SK-N-SH (cell line): ENCODE data around the gene LENG1. TPM values are rescaled to one million over a fixed set of nuclear protein-coding genes. Genes with fewer than 3 reads are reported as not detected.

Experiments
- CTCF ChIA-PET: fragments of 300-600, 350-600 bp; formaldehyde crosslinking; extraction: SDS; loops from one replicate; lab custom pipeline; 2021; lab: Yijun Ruan, JAX
- POLR2A ChIA-PET: fragments of 350-600 bp; sonication (Branson Sonifier 250); formaldehyde crosslinking; extraction: SDS; loops from one replicate; lab custom pipeline; 2020; ENCODE audit warnings: antibody characterized with exemption, inconsistent platforms; lab: Yijun Ruan, JAX
- DNase-seq: peaks from one replicate; pipeline ENCODE4 v3.0.0; 2012
- H2AFZ ChIP-seq: fragments of 200-600 bp; sonication (generic); 2 replicates; pipeline ENCODE4 v1.8.1; 2016; ENCODE audit warnings: antibody characterized with exemption, mild to moderate bottlenecking, low read depth
- H3F3A ChIP-seq: fragments of 200-600 bp; sonication (generic); replicated peaks from 2 replicates; pipeline ENCODE3; 2016; ENCODE audit warnings: antibody characterized with exemption, mild to moderate bottlenecking; ENCODE audit not compliant: insufficient read depth
- H3K27ac ChIP-seq, 2 experiments: fragments of 200-500 bp in 1 of 2; fragments of 200-600 bp in 1 of 2; sonication (Bioruptor generic) in 1 of 2; sonication (generic), shearing (Covaris generic) in 1 of 2; 2 replicates each; pipeline versions ENCODE4 v1.5.1 to v1.6.1; 2014 to 2016; ENCODE audit warnings: low read depth in 2 of 2, inconsistent platforms in 1 of 2, low read length in 1 of 2, mild to moderate bottlenecking in 1 of 2, mixed read lengths in 1 of 2
- H3K27me3 ChIP-seq: fragments of 200-600 bp; sonication (generic), shearing (Covaris generic); 2 replicates; pipeline ENCODE4 v1.6.1; 2016; ENCODE audit warnings: mixed run types; ENCODE audit not compliant: insufficient read depth
- H3K36me3 ChIP-seq, 2 experiments: fragments of 200-500 bp in 1 of 2; fragments of 200-600 bp in 1 of 2; sonication (Bioruptor generic) in 1 of 2; sonication (generic) in 1 of 2; replicated peaks in 1 of 2; 2 replicates each; pipeline versions ENCODE3 to v1.5.1; 2014 to 2016; ENCODE audit warnings: low read length in 1 of 2, mild to moderate bottlenecking in 1 of 2; ENCODE audit not compliant: insufficient read depth in 2 of 2, control insufficient read depth in 1 of 2
- H3K4me1 ChIP-seq, 2 experiments: fragments of 200-500 bp in 1 of 2; fragments of 200-600 bp in 1 of 2; sonication (Bioruptor generic) in 1 of 2; sonication (generic), shearing (Covaris generic) in 1 of 2; 2 replicates each; pipeline versions ENCODE4 v1.5.1 to v1.6.1; 2014 to 2016; ENCODE audit warnings: low read depth in 1 of 2, low read length in 1 of 2, mixed run types in 1 of 2; ENCODE audit not compliant: insufficient read depth in 2 of 2, control insufficient read depth in 1 of 2
- H3K4me2 ChIP-seq: fragments of 200-600 bp; sonication (generic), shearing (Covaris generic); 2 replicates; pipeline ENCODE4 v1.6.1; 2017; ENCODE audit warnings: mixed run types
- H3K4me3 ChIP-seq, 2 experiments: fragments of 200-500 bp in 1 of 2; fragments of 200-600 bp in 1 of 2; sonication (Bioruptor generic) in 1 of 2; sonication (generic), shearing (Covaris generic) in 1 of 2; 2 replicates each; pipeline versions ENCODE4 v1.5.1 to v1.8.1; 2014 to 2016; ENCODE audit warnings: low read depth in 2 of 2, inconsistent platforms in 1 of 2, low read length in 1 of 2, mild to moderate bottlenecking in 1 of 2, mixed read lengths in 1 of 2, moderate library complexity in 1 of 2
- H3K79me2 ChIP-seq: fragments of 200-600 bp; sonication (generic); 2 replicates; pipeline ENCODE4 v1.8.1; 2017; ENCODE audit warnings: mild to moderate bottlenecking; ENCODE audit not compliant: insufficient read depth
- H3K9ac ChIP-seq: fragments of 200-600 bp; sonication (generic); 2 replicates; pipeline ENCODE4 v1.6.1; 2017; ENCODE audit warnings: mixed run types
- H3K9me2 ChIP-seq: fragments of 200-600 bp; sonication (generic); 2 replicates; pipeline ENCODE4 v1.6.1; 2017; ENCODE audit warnings: mixed run types
- H3K9me3 ChIP-seq: fragments of 200-600 bp; sonication (generic); 2 replicates; pipeline ENCODE4 v1.6.1; 2017; ENCODE audit warnings: mixed run types, mild to moderate bottlenecking, moderate library complexity
- H4K20me1 ChIP-seq: fragments of 200-600 bp; sonication (generic); 2 replicates; pipeline ENCODE4 v1.6.1; 2017; ENCODE audit warnings: mild to moderate bottlenecking, mixed run types; ENCODE audit not compliant: insufficient read depth
- FOXM1 ChIP-seq: IDR thresholded peaks from 2 replicates; pipeline ENCODE4 v1.4.0; 2012; ENCODE audit warnings: low read depth, mild to moderate bottlenecking
- GATA2 ChIP-seq: sonication (generic); formaldehyde crosslinking; IDR thresholded peaks from 2 replicates; pipeline ENCODE4 v1.5.0; 2020; ENCODE audit warnings: mild to moderate bottlenecking, missing genetic modification reagents
- POLR2AphosphoS5 ChIP-seq: IDR thresholded peaks from 2 replicates; pipeline ENCODE4 v1.6.1; 2012; ENCODE audit warnings: low read depth, low read length
- RCOR1 ChIP-seq: fragments of 150-350 bp; IDR thresholded peaks from 2 replicates; pipeline ENCODE4 v1.6.1; 2017; ENCODE audit warnings: antibody characterized with exemption, low read length
- REST ChIP-seq: IDR thresholded peaks from 2 replicates; pipeline ENCODE4 v1.6.1; 2012; ENCODE audit warnings: mild to moderate bottlenecking, low read depth, low read length, moderate library complexity
- TAF1 ChIP-seq: IDR thresholded peaks from 2 replicates; pipeline ENCODE4 v1.6.1; 2012; ENCODE audit warnings: low read depth, mild to moderate bottlenecking, low read length, moderate library complexity, borderline replicate concordance
- USF2 ChIP-seq: fragments of 150-350 bp; IDR thresholded peaks from 2 replicates; pipeline ENCODE4 v1.6.1; 2017; ENCODE audit warnings: antibody characterized with exemption, low read length, low read depth, borderline replicate concordance
- whole genome bisulfite sequencing: methylation state at CpG from one replicate; pipeline ENCODE4 v1.1.6; 2017; ENCODE audit warnings: low lambda C conversion rate; 5-methylcytosine and 5-hydroxymethylcytosine counted together
- polyA plus RNA-seq, 3 experiments: library from polyadenylated mRNA; depleted of rRNA; stranded (reverse); fragments of >200 nt; gene quantifications; 2 replicates each; pipeline ENCODE4 v1.2.3, GENCODE V29; 2012

LENG1 gene
- polyA plus RNA-seq, 1 of the 3 experiments (the other 2 are of a cell fraction), result 11.4 TPM

DNA sequence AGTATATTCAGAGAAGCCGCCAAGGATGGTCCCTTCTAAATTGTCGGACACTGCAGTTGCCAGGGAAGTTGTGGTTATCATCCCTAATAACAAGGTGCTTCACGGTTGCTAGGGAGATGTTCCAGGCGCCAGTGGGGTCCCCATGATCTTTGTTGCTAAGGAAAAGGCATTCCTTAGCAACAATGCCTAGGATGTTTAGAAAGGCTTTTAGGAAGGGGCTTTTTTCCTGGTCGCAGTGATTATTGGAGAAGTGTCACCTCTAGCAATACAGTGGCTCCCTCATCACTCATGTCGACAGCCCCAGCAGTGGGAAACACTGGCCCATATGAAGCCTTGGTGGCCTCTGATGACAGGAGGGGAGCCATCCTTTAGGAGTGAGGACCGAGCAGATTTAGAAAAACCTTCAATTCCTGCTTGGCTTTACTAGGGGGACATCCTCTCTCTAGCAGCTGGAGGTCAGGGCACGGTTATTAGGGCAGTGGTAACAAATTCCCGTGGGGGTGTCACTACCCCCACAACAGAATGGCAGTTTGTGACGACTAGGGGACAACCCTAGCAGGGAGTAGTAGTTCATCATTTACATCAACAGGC is 19.8 kb upstream of the LENG1 start:
- H3K27ac ChIP-seq, result no peak overlapping the region
- 95% methylated on average over 9 of the region's 10 CpGs for WGBS
- CTCF ChIA-PET, result interaction anchor here (1.6 to 3.5 kb wide), 2 partner anchors 9 to 12 kb away, joined by 4 to 12 read pairs; no protein-coding TSS in a partner anchor

More for the DNA sequence above, 19.8 kb upstream of the LENG1 start:
- Histone ChIP-seq H2AFZ (no peak overlapping the region), H3K27me3 (no peaks in the 10 kb centered on the region), H3K4me3 (no peak overlapping the region), H3K9ac (no peak overlapping the region), H3K9me2 (no peaks in the 10 kb centered on the region), H4K20me1 (peaks cover 5% of the 10 kb centered on the region; the same call in 1 of the 2 replicates), H3K4me2 (no peak overlapping the region), H3K79me2 (0 out of 2 replicates have a peak, but pooled peaks cover 5% of the 10 kb centered on the region), H3K4me1 (peaks cover 0 to 9% of the 10 kb centered on the region in 2 experiments; a peak in 1 of 4 replicates), H3F3A (peaks cover 3% of the 10 kb centered on the region), H3K9me3 (no peaks in the 10 kb centered on the region), H3K36me3 (peaks cover 28 to 32% of the 10 kb centered on the region in 2 experiments)
- TF ChIP-seq RCOR1 (no peak), USF2 (no peak), POLR2AphosphoS5 (no peak), TAF1 (no peak), FOXM1 (no peak), REST (no peak), GATA2 (CRISPR knock-in tag) (no peak)
- DNase-seq, result peak; percentile 7
- POLR2A ChIA-PET, result no interaction called here
